Caco-2 (cell line): ENCODE results near the gene FYB2. TPM values are rescaled to one million over a fixed set of nuclear protein-coding genes. Genes with fewer than 3 reads are reported as not detected.
A peak's percentile ranks its signal among the peaks of the same experiment; 100 is the strongest.

Source experiments
- BruUV-seq: library from RNA; stranded (reverse); fragments of 400-500 nt; replicated peaks from 2 replicates; lab custom pipeline; 2021; lab: Mats Ljungman, UMichigan
- CTCF ChIA-PET: fragments of 300-600 bp; sonication (Branson Sonifier 250); formaldehyde crosslinking; loops from one replicate; lab custom pipeline; 2022; ENCODE audit warnings: antibody characterized with exemption; lab: Charles Lee
- POLR2A ChIA-PET: fragments of 300-600 bp; sonication (Branson Sonifier 250); formaldehyde crosslinking; loops from one replicate; lab custom pipeline; 2022; ENCODE audit warnings: antibody characterized with exemption; lab: Charles Lee
- DNase-seq, 2 experiments: peaks; one replicate each; pipeline versions ENCODE4 v3.0.0 to v3.0.0-alpha.2; 2020 to 2022
- H3K27me3 ChIP-seq: replicated peaks from 2 replicates; pipeline ENCODE4 v1.6.0; 2011; ENCODE audit warnings: low read length; ENCODE audit not compliant: control insufficient read depth, insufficient read depth
- H3K36me3 ChIP-seq: 2 replicates; pipeline ENCODE4 v1.5.1; 2011; ENCODE audit warnings: low read length; ENCODE audit not compliant: control insufficient read depth, insufficient read depth
- H3K4me1 ChIP-seq: fragments of 250-450 bp; sonication (Bioruptor Pico); 2 replicates; pipeline ENCODE4 v1.5.1; 2020; ENCODE audit warnings: mild to moderate bottlenecking
- H3K4me3 ChIP-seq: 2 replicates; pipeline ENCODE4 v1.5.1; 2011; ENCODE audit warnings: low read depth, mild to moderate bottlenecking, control low read depth, low read length
- H3K9me3 ChIP-seq: fragments of 250-450 bp; sonication (Bioruptor Pico); 2 replicates; pipeline ENCODE4 v1.5.1; 2020; ENCODE audit warnings: mild to moderate bottlenecking, moderate library complexity
- H3K27ac Mint-ChIP-seq: one replicate; pipeline ENCODE4 v1.8.0; 2022; ENCODE audit warnings: mixed read lengths; ENCODE audit not compliant: unreplicated experiment
- H3K27me3 Mint-ChIP-seq: one replicate; pipeline ENCODE4 v1.8.0; 2022; ENCODE audit warnings: mixed read lengths; ENCODE audit not compliant: insufficient read depth, unreplicated experiment
- H3K36me3 Mint-ChIP-seq: one replicate; pipeline ENCODE4 v1.8.0; 2022; ENCODE audit warnings: mild to moderate bottlenecking, mixed read lengths; ENCODE audit not compliant: insufficient read depth, unreplicated experiment
- H3K4me1 Mint-ChIP-seq: one replicate; pipeline ENCODE4 v1.8.0; 2022; ENCODE audit warnings: low read depth, mixed read lengths; ENCODE audit not compliant: unreplicated experiment
- H3K4me3 Mint-ChIP-seq: one replicate; pipeline ENCODE4 v1.8.0; 2022; ENCODE audit warnings: mild to moderate bottlenecking, moderate library complexity, mixed read lengths; ENCODE audit not compliant: unreplicated experiment
- H3K9me3 Mint-ChIP-seq: one replicate; pipeline ENCODE4 v1.8.0; 2022; ENCODE audit warnings: mixed read lengths; ENCODE audit not compliant: unreplicated experiment
- CTCF ChIP-seq, 2 experiments: fragments of 200-600 bp in 1 of 2; IDR thresholded peaks; 1 replicate in 1 of 2; 2 replicates in 1 of 2; pipeline versions ENCODE4 v1.5.1 to v1.8.0; 2011 to 2022; ENCODE audit warnings: antibody characterized with exemption in 1 of 2, control low read depth in 1 of 2, inconsistent platforms in 1 of 2, low read depth in 1 of 2, low read length in 1 of 2, mild to moderate bottlenecking in 1 of 2, moderate library complexity in 1 of 2; ENCODE audit not compliant: insufficient read depth in 1 of 2, severe bottlenecking in 1 of 2, unreplicated experiment in 1 of 2
- intact Hi-C: fragments of 100-400 bp; cut with micrococcal nuclease; formaldehyde crosslinking; loops from one replicate; pipeline ENCODE4 v1.10.0; 2022; ENCODE audit not compliant: unreplicated experiment
- total RNA-seq: library from RNA; stranded (reverse); gene quantifications from 2 replicates; pipeline ENCODE4 v1.2.3, GENCODE V29; 2022

FYB2 gene
- total RNA-seq, 1 experiment from 2014 or later: 2.7 TPM

GRCh38 chr1:56854521-56855099 lies 35.4 kb upstream of the FYB2 start, which contains the start of gene C8A:
TSS of gene C8A (plus strand) at chr1:56854797. CDS start at chr1:56854902, 105 bp downstream.
- H3K27me3 Mint-ChIP-seq: no peaks in the 10 kb centered on the region
- no peak for DNase-seq
- no peaks in the 10 kb centered on the region for H3K36me3 Mint-ChIP-seq
- intact Hi-C loops: no loop called here
- no peaks in the 10 kb centered on the region for H3K9me3 ChIP-seq
- no peaks in the 10 kb centered on the region; the same call in 1 of the 2 replicates for H3K4me1 ChIP-seq
- ChIA-PET CTCF (no interaction called here), POLR2A (no interaction called here)
- H3K36me3 ChIP-seq: no peaks in the 10 kb centered on the region
- no TSS peak for BruUV-seq
- no peaks in the 10 kb centered on the region for H3K27me3 ChIP-seq
- no peak within 1 kb of the TSS; the same call in 1 of the 2 replicates for H3K4me3 ChIP-seq
- TF ChIP-seq CTCF (IDR thresholded peaks at IDR 0.05; ENCODE audit: insufficient read depth in 1 of 2, low read depth in 1 of 2, low read length in 1 of 2, severe bottlenecking in 1 of 2, unreplicated experiment in 1 of 2): no peak
- no peak within 1 kb of the TSS for H3K27ac Mint-ChIP-seq
- no peaks in the 10 kb centered on the region for H3K9me3 Mint-ChIP-seq
- peaks cover 10% of the 10 kb centered on the region for H3K4me1 Mint-ChIP-seq
- H3K4me3 Mint-ChIP-seq: no peak within 1 kb of the TSS

GRCh38 chr1:56852476-56852875 lies 33.3 kb upstream of the FYB2 start:
- H3K4me3 Mint-ChIP-seq: peak overlapping the region; percentile 3
- no peaks in the 10 kb centered on the region; the same call in 1 of the 2 replicates for H3K4me1 ChIP-seq
- no peaks in the 10 kb centered on the region for H3K27me3 ChIP-seq
- no peaks in the 10 kb centered on the region for H3K36me3 Mint-ChIP-seq
- DNase-seq: peak in 1 of 2 experiments; percentile 4
- no peak overlapping the region for H3K4me3 ChIP-seq
- peak overlapping the region; percentile 69 for H3K27ac Mint-ChIP-seq
- ChIA-PET CTCF (no interaction called here), POLR2A (no interaction called here)
- no TSS peak for BruUV-seq
- intact Hi-C loops: no loop called here
- peaks cover 10% of the 10 kb centered on the region for H3K4me1 Mint-ChIP-seq
- no peaks in the 10 kb centered on the region for H3K27me3 Mint-ChIP-seq
- TF ChIP-seq CTCF (IDR thresholded peaks at IDR 0.05; ENCODE audit: insufficient read depth in 1 of 2, low read depth in 1 of 2, low read length in 1 of 2, severe bottlenecking in 1 of 2, unreplicated experiment in 1 of 2): no peak
- no peaks in the 10 kb centered on the region for H3K9me3 ChIP-seq
- H3K9me3 Mint-ChIP-seq: no peaks in the 10 kb centered on the region
- H3K36me3 ChIP-seq: no peaks in the 10 kb centered on the region

GRCh38 chr1:56850922-56851321 lies 31.7 kb upstream of the FYB2 start:
- no peaks in the 10 kb centered on the region for H3K9me3 Mint-ChIP-seq
- H3K4me1 ChIP-seq: no peaks in the 10 kb centered on the region; the same call in 1 of the 2 replicates
- H3K4me3 Mint-ChIP-seq: no peak overlapping the region
- no peaks in the 10 kb centered on the region for H3K36me3 ChIP-seq
- no peak overlapping the region for H3K27ac Mint-ChIP-seq
- H3K36me3 Mint-ChIP-seq: no peaks in the 10 kb centered on the region
- TF ChIP-seq CTCF (IDR thresholded peaks at IDR 0.05; ENCODE audit: insufficient read depth in 1 of 2, low read depth in 1 of 2, low read length in 1 of 2, severe bottlenecking in 1 of 2, unreplicated experiment in 1 of 2): no peak
- POLR2A ChIA-PET: no interaction called here
- intact Hi-C loops: no loop called here
- CTCF ChIA-PET: no interaction called here
- no TSS peak for BruUV-seq
- no peaks in the 10 kb centered on the region for H3K27me3 ChIP-seq
- no peaks in the 10 kb centered on the region for H3K9me3 ChIP-seq
- no peak for DNase-seq
- H3K27me3 Mint-ChIP-seq: no peaks in the 10 kb centered on the region
- no peak overlapping the region for H3K4me3 ChIP-seq
- H3K4me1 Mint-ChIP-seq: peaks cover 10% of the 10 kb centered on the region
